Osteoblast (primary cell): Measurements from ENCODE around the gene TGFBRAP1. TPM values are rescaled to one million over a fixed set of nuclear protein-coding genes. Genes with fewer than 3 reads are reported as not detected.
A peak's percentile ranks its signal among the peaks of the same experiment; 100 is the strongest.

Experiments
- DNase-seq: peaks from one replicate; pipeline ENCODE4 v3.0.0; 2011; ENCODE audit warnings: low spot score, mixed read lengths; ENCODE audit not compliant: insufficient read length; ENCODE audit errors: missing footprints
- H2AFZ ChIP-seq: 2 replicates; pipeline ENCODE4 v1.6.0; 2011; ENCODE audit warnings: mild to moderate bottlenecking, low read length
- H3K27ac ChIP-seq: 2 replicates; pipeline ENCODE4 v1.5.1; 2011; ENCODE audit warnings: mild to moderate bottlenecking, low read depth, low read length, moderate library complexity
- H3K27me3 ChIP-seq: 2 replicates; pipeline ENCODE4 v1.6.0; 2012; ENCODE audit warnings: mild to moderate bottlenecking, control low read depth, inconsistent platforms, low read length, moderate library complexity; ENCODE audit not compliant: insufficient read depth
- H3K36me3 ChIP-seq: 2 replicates; pipeline ENCODE4 v1.5.1; 2011; ENCODE audit warnings: mild to moderate bottlenecking, low read length, control low read depth, moderate library complexity; ENCODE audit not compliant: insufficient read depth
- H3K4me1 ChIP-seq: 2 replicates; pipeline ENCODE4 v1.5.1; 2011; ENCODE audit warnings: mild to moderate bottlenecking, low read length, control low read depth, moderate library complexity; ENCODE audit not compliant: insufficient read depth
- H3K4me2 ChIP-seq: 2 replicates; pipeline ENCODE4 v1.6.0; 2011; ENCODE audit warnings: mild to moderate bottlenecking, low read length; ENCODE audit not compliant: insufficient read depth
- H3K4me3 ChIP-seq: fragments of 200-600 bp; sonication (generic); 3 replicates; pipeline ENCODE4 v1.5.1; 2012; ENCODE audit warnings: mild to moderate bottlenecking, low read length, inconsistent platforms; ENCODE audit not compliant: insufficient read depth
- H3K79me2 ChIP-seq: 2 replicates; pipeline ENCODE4 v1.6.0; 2012; ENCODE audit warnings: mild to moderate bottlenecking, low read length, control low read depth, inconsistent platforms; ENCODE audit not compliant: insufficient read depth
- H3K9me3 ChIP-seq: 2 replicates; pipeline ENCODE4 v1.5.1; 2011; ENCODE audit warnings: low read depth, low read length, control low read depth
- H4K20me1 ChIP-seq: 2 replicates; pipeline ENCODE4 v1.6.0; 2012; ENCODE audit warnings: mild to moderate bottlenecking, low read length, control low read depth; ENCODE audit not compliant: insufficient read depth
- CTCF ChIP-seq: IDR thresholded peaks from 2 replicates; pipeline ENCODE4 v1.5.1; 2011; ENCODE audit warnings: mild to moderate bottlenecking, low read depth, low read length, moderate library complexity; ENCODE audit errors: extremely low read depth
- total RNA-seq: library from RNA; depleted of rRNA; stranded (reverse); fragments of >200 nt; gene quantifications from 2 replicates; pipeline ENCODE4 v1.2.3, GENCODE V29; 2012

The TGFBRAP1 gene
- total RNA-seq, 1 donor = 32.6 TPM

- no peak for TF ChIP-seq CTCF
- no peaks in the 10 kb centered on the region for H3K27me3 ChIP-seq
- H3K9me3 ChIP-seq = no peaks in the 10 kb centered on the region
- H3K27ac ChIP-seq = no peak overlapping the region
- H3K4me2 ChIP-seq = no peak overlapping the region
- no peaks in the 10 kb centered on the region for H4K20me1 ChIP-seq
- H3K36me3 ChIP-seq = peaks cover 39% of the 10 kb centered on the region
- H3K4me1 ChIP-seq = peaks cover 8% of the 10 kb centered on the region
- DNase-seq = no peak
- H2AFZ ChIP-seq = no peak overlapping the region
- H3K4me3 ChIP-seq = no peak overlapping the region
- H3K79me2 ChIP-seq = peaks cover 28% of the 10 kb centered on the region
Observed at GRCh38 chr2:105296017-105296611, 33.4 kb downstream of the TGFBRAP1 start.

- H3K27me3 ChIP-seq = no peaks in the 10 kb centered on the region
- DNase-seq = peak; percentile 80
- no peaks in the 10 kb centered on the region for H4K20me1 ChIP-seq
- peak; percentile 76 for TF ChIP-seq CTCF
- no peaks in the 10 kb centered on the region for H3K9me3 ChIP-seq
- no peak overlapping the region for H3K27ac ChIP-seq
- peak overlapping the region; percentile 27 for H2AFZ ChIP-seq
- H3K36me3 ChIP-seq = peaks cover 45% of the 10 kb centered on the region
- no peak overlapping the region for H3K4me2 ChIP-seq
- H3K4me1 ChIP-seq = peaks cover 8% of the 10 kb centered on the region
- H3K4me3 ChIP-seq = no peak overlapping the region
- peaks cover 22% of the 10 kb centered on the region for H3K79me2 ChIP-seq
Observed at GRCh38 chr2:105294844-105295481, 34.6 kb downstream of the TGFBRAP1 start.

- no peak overlapping the region for H3K4me3 ChIP-seq
- TF ChIP-seq CTCF = no peak
- no peak overlapping the region for H3K4me2 ChIP-seq
- no peaks in the 10 kb centered on the region for H3K9me3 ChIP-seq
- H3K27ac ChIP-seq = no peak overlapping the region
- H4K20me1 ChIP-seq = no peaks in the 10 kb centered on the region
- no peaks in the 10 kb centered on the region for H3K27me3 ChIP-seq
- H3K79me2 ChIP-seq = peaks cover 13% of the 10 kb centered on the region
- H3K4me1 ChIP-seq = peaks cover 8% of the 10 kb centered on the region
- H2AFZ ChIP-seq = no peak overlapping the region
- DNase-seq = no peak
- H3K36me3 ChIP-seq = peaks cover 53% of the 10 kb centered on the region
Observed at GRCh38 chr2:105294046-105294445, 35.5 kb downstream of the TGFBRAP1 start.

- no peak for DNase-seq
- no peak overlapping the region for H3K27ac ChIP-seq
Observed at GRCh38 chr2:105291981-105292380, 37.6 kb downstream of the TGFBRAP1 start.

More at GRCh38 chr2:105291981-105292380, 37.6 kb downstream of the TGFBRAP1 start:
- H3K4me1 ChIP-seq = peaks cover 8% of the 10 kb centered on the region
- no peaks in the 10 kb centered on the region for H3K9me3 ChIP-seq
- no peak overlapping the region for H3K4me3 ChIP-seq
- TF ChIP-seq CTCF = no peak
- H3K36me3 ChIP-seq = peaks cover 50% of the 10 kb centered on the region
- no peaks in the 10 kb centered on the region for H3K27me3 ChIP-seq
- no peak overlapping the region for H2AFZ ChIP-seq
- H4K20me1 ChIP-seq = no peaks in the 10 kb centered on the region
- peaks cover 7% of the 10 kb centered on the region for H3K79me2 ChIP-seq
- H3K4me2 ChIP-seq = no peak overlapping the region
